GM10266 (cell line): ENCODE data around the gene MNAT1.

ENCODE experiments used
- DNase-seq: peaks from one replicate; pipeline ENCODE4 v3.0.0; 2012; ENCODE audit errors: extremely low spot score
- TF ChIP-seq, protein P1 (sequence below): IDR thresholded peaks from 2 replicates; pipeline ENCODE4 v1.5.1; 2012; ENCODE audit warnings: mild to moderate bottlenecking, low read depth; ENCODE audit not compliant: control insufficient read depth, insufficient read depth; ENCODE audit errors: missing control alignments

MNAT1 gene

DNA sequence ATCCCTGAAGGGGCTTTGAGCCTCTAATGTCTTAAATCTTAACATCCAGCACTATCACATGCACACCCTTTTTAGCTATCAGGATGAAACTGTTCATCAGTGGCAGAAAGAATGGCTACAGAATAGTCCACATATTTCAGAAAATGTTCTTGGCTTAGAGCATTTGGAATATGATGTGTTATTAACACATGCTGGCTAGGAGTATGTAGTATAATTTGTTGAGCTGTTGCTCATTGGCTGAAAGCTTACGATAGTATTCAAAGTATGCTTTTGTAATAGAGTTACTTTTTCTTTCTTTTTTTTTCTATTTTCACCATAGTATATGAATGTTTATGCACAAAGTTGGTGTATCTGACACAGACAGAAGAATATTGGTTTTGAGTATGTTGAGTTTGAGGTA lies 55.1 kb downstream of the MNAT1 start:
- no peak for DNase-seq
- TF ChIP-seq, protein P1, sequence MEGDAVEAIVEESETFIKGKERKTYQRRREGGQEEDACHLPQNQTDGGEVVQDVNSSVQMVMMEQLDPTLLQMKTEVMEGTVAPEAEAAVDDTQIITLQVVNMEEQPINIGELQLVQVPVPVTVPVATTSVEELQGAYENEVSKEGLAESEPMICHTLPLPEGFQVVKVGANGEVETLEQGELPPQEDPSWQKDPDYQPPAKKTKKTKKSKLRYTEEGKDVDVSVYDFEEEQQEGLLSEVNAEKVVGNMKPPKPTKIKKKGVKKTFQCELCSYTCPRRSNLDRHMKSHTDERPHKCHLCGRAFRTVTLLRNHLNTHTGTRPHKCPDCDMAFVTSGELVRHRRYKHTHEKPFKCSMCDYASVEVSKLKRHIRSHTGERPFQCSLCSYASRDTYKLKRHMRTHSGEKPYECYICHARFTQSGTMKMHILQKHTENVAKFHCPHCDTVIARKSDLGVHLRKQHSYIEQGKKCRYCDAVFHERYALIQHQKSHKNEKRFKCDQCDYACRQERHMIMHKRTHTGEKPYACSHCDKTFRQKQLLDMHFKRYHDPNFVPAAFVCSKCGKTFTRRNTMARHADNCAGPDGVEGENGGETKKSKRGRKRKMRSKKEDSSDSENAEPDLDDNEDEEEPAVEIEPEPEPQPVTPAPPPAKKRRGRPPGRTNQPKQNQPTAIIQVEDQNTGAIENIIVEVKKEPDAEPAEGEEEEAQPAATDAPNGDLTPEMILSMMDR, result no peak

DNA sequence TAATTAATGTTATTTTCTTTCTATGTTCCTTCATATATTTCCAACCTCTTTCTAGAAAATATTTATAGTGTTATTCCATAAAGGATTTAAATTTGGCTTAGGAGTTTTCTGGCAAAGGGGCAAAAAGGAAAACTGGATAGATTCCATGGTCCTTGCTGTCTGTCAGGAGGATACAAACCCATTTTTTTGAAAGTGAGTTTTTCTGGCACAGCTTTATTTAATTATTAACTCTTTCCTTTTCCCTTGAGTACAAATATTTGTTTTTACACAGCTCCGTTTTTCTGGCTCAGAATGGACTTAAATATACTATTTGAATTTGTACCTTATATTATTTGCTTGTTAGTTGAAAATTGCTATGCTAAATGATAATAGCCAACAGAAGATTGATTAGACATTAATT lies 56.3 kb downstream of the MNAT1 start:
- TF ChIP-seq, protein P1, result no peak
- no peak for DNase-seq

DNA sequence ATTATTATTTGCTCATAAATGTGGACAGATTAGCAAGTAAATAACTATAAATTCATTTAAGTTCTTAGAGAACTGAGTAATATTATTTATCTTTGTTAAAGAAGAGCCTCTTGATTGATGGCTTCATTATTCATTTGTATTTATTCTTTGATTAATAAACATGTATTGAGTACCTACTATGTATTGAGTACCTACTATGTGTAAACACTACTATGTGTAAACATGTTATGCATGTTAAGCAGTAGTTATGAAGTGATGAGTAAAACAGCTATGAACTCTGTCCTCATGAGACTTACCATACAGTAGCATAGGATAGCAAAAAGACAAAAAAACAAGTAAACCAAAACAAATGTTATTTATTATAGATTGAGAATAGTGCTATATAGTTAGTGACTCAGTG lies 61.9 kb downstream of the MNAT1 start:
- DNase-seq, result no peak
- TF ChIP-seq, protein P1, result no peak

DNA sequence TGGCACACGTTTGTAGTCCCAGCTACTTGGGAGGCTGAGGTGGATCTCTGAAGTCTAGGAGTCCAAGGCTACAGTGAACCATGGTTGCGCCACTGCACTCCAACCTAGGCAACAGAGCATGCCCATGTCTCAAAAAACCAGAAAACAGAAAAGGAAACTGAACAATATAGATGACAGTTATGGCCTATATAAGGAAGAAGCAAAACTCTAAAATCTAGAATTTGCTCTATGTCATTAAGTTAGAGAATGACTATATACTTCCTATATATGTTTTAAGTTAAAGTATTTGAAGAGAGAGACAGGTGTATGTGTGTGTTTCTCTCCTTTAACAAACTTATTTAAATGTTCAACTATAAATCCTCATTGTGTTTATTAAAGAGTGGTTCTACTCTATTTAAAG lies 65.8 kb downstream of the MNAT1 start:
- no peak for DNase-seq
- TF ChIP-seq, protein P1, result no peak

DNA sequence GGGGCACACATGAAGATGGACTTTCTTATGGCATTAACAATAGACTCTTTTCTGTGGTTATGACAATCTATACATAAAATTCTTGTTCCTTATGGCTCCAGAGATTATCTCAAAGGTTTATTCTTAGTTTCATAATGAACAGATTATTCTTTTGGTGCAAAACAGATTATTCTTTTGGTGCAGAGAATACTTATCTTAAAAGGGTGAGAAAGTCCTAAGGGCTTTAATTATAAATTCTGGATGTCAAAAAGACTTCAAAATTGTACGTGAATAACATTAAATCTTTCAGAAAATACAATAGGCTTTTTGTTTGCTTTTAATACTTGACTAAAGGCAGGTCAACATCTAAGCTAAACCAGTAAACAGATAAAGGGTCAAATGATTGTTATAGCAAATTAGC lies 69.3 kb downstream of the MNAT1 start:
- TF ChIP-seq, protein P1, result no peak
- DNase-seq, result no peak

DNA sequence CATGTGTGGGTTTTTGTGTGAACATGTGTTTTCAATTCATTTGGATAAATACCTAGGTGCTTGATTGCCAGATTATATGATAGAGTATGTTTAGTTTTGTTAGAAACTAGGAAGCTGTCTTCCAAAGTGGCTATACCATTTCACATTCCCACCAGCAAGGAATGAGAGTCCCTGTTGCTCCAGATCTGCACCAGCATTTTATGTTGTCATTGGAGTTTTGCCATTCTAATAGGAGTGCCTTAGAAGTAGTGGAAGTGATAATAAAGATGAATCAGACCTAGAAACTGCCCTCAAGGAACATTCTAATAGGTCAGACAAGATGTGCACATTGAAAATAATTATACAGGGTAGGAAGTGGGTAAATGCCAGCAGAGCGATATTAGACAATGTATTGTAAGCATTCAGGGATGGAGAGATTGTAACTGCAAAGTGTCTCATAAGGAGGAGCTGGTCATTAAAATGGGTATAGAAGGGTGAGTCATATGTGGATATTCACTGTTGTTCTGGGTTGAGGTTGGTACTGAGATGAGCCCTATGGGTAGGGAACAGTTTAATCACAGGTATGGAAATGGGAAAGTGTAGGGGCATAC lies 71.4 kb downstream of the MNAT1 start:
- TF ChIP-seq, protein P1, result no peak
- DNase-seq, result no peak

DNA sequence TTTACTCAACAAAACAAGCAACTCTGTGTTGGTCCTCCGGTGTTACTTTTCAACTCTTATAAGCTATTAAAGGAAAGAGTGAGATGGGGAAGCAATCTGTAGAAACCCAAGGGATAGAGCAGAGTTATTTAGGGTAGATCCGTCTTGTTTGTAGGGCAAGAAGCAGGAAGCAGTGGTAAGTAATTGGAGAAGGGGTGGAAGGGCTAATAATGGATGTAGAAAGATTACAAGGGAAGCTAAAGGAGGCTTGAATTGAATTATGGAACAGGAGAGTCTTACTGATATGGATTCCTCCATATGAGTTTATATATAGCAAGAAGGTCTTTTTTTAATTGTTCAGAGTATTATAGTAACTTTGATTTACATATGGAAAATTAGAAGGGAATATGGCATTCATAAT lies 72.7 kb downstream of the MNAT1 start:
- TF ChIP-seq, protein P1, result no peak
- no peak for DNase-seq
